ENCODE measurements around the gene HTT-AS.
"Not testable (repeated sequence)": the region's sequence is repeated elsewhere in the genome, so short reads cannot be mapped to it uniquely, and the experiment has no call there.

The HTT-AS gene

DNA sequence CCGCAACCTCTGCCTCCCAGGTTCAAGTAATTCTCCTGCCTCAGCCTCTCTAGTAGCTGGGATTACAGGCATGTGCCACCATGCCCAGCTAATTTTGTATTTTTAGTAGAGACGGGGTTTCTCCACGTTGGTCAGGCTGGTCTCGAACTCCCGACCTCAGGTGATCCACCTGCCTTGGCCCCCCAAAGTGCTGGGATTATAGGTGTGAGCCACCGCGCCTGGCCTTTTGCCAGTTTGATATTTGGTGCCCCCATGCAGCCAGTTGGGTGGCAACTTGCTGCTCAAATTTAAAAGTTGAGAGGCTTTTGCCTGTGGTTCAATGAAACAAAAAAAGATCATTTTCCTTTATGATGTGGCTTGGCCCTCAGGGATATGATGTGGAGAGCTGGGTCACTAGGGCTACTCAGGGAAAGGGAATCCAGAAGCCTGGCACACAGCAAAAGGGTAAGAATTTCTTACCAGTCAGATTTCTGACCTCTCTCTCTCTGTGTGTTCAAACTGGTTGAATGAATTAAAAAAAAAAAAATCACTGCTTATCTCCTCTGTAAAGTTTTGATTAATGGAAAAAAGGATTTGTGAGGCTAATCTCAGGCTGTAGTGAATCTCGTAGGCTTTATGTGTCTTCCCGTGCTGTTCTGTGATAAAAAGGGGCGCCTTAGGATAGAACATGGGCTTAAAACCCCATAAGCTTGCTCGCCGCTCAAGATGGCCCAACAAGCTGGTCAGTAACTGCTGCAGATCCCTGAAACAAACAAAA lies 23.0 kb downstream of the HTT-AS start:
- not testable (repeated sequence) for DNase-seq

DNA sequence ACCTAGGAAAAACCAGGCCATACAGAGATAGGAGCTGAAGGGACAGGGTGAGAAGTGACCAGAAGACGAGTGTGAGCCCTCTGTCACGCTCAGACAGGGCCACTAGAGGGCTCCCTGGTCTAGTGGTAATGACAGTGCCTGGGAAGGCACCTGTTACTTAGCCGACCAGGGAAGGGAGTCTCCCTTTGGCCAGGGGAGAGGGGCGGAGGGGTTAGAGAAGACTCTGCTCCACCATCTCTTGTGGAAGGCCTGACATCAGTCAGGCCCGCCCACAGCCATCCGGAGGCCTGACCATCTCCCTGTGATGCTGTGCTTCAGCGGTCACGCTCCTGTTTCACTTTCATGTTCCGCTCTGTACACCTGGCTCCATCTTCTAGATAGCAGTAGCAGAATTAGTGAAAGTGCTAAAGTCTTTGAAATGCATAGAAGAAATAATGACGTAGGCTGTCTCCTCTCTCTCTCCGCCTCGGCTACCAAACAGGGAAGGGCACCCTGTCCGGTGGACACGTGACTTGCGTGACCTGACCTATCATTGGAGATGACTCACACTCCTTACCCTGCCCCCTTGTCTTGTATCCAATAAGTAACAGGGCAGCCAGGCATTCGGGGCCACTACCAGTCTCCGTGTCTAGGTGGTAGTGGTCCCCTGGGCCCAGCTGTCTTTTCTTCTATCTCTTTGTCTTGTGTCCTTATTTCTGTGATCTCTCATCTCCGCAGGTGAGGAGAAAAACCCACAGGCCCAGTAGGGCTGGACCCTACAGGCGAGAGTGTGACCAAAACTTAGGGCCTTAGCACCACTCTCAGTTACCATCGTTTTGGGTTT lies 26.7 kb downstream of the HTT-AS start:
- peak; percentile 3 for DNase-seq

DNA sequence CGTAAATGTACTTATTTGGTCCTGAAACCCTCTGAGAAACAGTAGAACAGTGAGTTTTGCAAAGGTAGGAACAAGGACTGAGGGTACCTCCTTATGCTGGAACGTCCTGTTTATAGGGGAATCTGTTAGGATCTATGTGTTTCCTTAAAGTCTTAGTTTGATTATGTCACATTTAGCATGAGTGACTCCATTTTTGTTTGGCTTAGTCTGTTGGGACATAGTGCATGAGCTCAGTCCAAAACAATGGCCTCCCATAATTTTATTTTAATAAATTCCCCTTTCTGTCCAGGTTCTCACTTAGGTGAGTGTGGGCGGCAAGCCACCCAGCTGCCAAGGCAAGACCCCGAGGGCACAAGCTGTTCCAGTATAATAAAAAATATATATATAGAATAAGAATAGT lies 27.7 kb downstream of the HTT-AS start:
- DNase-seq = no peak

DNA sequence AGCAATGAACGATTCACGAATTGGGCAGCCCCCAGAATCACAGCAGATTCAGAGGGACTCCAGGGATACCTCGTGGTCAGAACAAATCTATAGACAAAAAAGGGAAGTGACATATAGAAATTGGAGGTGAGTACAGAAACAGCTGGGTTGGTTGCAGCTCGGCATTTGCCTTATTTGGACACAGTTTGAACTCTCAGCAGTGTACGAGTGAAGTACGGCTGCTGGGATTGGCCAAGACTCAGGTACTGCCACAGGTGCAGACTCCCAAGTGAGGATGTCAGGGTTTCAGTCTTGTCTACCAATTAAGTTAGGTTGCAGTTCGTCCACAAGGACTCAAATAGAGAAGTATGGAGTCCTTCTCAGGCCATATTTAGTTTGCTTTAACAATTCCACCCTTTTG lies 28.2 kb downstream of the HTT-AS start:
- DNase-seq = no peak

DNA sequence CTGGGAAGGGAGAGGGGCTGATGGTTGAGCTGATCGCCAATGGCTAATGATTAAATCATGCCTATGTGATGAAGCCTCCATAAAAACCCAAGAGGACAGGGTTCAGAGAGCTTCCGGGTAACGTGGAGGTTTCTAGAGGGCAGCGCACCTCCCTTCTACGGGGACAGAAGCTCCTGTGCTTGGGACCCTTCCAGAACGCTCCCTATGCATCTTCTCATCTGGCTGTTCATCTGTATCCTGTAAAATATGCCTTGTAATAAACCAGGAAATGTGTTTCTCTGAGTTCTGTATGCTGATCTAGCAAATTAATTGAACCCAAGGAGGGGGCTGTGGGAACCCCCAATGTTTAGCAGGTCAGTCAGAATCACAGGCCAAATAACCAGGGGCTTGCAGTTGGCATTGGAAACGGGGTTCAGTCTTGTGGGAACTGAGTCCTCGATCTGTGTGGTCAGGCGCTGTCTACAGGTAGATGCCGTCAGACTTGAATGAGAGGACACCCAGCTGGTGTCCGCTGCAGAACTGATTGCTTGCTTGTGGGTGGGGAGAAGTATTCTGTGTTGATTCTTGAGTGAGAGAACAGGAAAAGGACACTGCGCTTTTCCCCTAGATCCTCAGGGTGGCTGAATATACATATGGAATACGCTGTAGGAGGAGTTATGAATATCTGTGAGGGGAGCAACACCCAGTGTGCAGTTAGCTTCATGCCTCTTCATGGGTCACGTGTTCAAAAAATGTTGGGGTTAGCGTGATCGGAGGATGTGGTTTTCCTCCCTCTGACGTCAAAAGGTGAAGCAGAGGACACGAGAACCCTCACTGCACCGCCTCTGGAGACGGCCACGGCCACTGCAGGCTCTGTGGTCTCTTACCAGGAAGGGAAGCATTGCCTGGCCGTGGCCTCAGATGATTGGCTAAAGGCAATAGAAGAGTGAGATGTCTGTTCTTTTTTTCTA lies 29.2 kb downstream of the HTT-AS start:
- DNase-seq = no peak

DNA sequence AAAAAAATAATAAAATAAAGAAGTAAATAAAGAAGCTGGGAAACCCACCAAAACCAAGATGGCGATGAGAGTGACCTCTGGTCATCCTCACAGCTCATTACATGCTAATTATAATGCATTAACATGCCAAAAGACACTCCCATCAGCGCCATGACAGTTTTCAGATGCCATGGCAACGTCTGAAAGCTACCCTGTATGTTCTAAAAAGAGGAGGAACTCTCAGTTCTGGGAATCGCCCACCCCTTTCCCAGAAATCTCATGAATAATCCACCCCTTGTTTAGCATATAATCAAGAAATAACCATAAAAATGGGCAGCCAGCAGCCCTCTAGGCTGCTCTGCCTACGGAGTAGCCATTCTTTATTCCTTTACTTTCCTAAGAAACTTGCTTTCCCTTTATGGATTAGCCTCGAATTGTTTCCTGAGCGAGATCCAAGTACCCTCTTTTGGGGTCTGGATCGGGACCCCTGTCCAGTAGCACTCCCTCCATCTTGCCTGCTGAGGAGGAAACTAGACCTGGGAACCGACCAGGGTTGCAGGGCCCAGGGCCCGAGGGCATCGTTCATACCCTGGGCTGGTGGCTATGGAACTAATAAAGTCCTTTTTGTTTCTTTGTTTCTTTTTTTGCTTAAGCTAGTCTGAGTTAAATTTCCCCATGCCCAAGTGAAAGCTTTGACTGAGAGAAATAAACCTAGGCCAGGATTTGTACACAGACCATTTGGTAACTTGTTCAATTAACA lies 30.9 kb downstream of the HTT-AS start:
- DNase-seq = no peak

DNA sequence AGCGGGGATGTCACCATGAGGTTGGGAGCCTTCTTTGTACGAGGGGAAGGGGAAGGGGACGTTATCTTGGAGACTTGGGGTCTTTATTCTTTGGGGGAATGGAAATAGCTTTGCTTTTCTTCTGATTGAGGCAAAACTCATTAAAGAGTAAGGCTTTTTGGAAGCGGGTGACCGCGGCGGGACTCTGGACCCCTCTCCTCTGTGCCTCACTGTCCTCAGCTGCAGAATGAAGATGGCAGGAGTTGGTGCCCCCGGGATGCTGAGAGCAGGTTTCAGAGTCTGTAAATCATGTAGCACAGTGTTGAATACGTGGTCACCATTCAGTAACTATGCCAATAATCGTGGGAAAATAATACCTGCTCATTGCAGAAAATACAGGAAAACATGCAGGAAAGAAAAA lies 32.1 kb downstream of the HTT-AS start:
- no peak for DNase-seq

DNA sequence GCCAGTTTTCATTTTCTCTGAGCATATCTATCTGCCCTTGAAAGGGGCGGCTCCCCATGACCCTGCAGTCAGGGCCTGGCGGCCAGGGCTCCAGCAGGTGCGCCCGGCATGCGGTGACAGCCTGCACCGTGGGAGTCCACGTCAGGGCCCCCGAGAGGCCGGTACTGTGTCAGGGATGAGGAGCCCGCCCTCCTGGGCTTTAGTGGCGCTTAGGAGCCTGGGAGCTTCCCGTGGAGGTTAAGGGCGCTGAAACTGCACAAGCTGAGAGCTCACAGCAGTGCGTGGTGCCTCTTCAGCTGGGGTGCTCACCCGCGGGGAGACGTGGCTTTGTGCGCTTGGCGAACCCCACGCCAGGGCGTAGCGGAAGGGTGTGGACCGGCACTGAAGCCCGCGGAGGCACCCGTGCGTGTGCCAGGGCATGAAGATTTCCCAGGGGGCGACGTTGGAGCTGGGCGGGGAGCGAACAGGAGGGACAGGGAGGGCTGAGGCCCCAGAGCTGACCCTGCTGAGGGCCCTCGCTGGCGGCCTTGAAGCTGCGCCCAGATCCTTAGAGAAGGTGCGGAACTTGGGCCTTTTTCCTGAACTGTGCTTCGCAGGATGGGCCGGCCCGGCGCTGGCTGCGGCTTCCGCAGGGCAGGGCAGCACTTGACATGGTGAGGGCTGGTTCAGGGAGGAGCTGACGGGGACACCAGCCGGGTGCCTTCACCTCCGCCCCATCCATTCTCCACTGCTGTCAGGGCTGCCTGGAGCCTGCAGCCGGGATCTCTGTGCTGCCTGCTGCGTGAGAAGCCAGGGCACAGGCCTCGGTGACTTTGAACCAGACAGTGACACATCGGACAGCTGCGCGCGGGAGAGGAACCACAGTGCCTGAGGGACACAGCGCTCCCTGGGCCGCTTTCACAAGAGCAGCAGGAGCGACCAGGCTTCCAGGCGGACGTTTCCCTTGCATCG lies 32.9 kb downstream of the HTT-AS start:
- DNase-seq = peak; percentile 3

DNA sequence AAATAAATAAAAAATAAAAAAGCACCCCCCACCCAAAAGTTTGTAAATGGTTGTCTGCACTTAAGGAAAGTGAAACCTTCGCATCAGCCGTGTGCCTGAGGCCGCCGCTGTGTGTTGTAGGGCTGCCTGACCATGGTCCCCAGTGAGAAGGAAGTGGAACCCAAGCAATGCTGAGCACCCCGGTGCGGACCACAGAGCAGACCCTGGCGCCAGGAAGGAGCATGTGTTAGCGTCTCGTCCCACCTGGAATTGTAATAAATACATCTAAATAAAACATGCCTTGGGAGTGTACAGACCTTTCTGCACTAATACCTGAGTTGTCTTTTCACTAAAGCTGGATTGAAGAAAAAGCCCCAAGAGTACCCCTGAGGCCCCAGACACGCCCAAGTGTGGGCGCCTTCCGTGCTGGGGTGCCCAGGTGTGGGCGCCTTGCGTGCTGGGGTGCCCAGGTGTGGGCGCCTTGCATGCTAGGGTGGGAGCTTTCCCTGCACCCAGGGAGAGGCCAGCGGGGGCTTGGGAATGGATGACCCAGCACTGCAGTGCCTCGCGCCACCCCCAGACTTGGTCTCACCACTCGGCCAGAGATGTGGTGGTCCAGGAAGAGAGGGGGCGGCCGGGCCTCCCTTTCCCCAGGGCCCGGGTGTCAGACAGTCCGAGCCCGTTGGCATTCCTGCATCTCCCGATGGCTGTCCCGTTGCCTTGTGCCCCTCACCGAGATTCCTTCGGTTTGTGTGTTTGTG lies 33.7 kb downstream of the HTT-AS start:
- no peak for DNase-seq

DNA sequence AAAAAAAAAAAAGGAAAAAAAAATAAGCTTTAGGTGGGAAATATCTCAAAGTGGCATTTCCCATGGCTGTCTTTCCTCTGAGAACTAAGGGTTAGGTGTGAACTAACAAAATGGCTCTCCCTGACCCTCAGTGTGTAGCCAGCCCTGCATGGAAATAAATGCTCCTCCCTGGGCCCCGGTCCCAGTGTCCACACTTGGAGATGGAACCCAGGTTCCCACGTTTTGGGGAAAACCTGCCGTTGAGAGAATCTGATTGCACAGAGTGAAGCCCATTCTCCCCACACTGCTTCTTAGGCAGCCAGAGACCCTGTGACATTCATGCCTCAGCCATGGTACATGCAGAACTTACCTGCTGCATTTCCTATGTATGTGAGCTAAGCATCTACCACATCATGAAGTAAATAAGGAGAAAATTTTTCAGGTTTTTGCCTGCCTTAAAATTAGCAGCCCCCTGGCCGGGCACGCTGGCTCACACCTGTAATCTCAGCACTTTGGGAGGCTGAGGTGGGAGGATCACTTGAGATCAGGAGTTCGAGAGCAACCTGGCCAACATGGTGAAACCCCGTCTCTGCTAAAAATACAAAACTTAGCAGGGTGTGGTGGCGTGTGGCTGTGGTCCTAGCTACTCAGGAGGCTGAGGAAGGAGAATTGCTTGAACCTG lies 34.5 kb downstream of the HTT-AS start:
- no peak for DNase-seq

DNA sequence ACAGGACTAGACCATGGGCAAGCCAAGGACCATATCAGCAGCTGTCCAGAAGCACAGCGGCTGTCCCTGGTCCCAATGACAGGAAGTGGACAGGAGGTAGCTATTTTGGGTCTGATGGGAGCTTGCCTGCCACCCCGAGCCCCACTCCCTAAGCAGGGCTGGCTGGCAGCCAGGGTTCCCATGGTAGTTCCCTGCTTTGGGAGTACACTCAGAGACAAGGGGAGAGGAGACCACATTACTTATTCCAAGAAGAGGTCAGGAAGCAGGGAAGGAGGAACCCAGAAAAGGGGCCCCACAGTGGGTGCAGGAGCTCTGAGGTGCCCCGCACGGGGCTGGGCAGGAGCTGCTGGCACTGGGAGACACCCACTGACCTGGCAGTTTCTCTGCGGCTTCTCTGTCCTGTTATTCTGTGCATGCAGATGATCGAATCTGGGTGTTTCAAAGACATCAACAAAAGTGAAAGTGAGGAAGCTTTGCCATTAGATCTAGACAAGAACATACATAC lies 36.3 kb downstream of the HTT-AS start:
- DNase-seq = no peak

DNA sequence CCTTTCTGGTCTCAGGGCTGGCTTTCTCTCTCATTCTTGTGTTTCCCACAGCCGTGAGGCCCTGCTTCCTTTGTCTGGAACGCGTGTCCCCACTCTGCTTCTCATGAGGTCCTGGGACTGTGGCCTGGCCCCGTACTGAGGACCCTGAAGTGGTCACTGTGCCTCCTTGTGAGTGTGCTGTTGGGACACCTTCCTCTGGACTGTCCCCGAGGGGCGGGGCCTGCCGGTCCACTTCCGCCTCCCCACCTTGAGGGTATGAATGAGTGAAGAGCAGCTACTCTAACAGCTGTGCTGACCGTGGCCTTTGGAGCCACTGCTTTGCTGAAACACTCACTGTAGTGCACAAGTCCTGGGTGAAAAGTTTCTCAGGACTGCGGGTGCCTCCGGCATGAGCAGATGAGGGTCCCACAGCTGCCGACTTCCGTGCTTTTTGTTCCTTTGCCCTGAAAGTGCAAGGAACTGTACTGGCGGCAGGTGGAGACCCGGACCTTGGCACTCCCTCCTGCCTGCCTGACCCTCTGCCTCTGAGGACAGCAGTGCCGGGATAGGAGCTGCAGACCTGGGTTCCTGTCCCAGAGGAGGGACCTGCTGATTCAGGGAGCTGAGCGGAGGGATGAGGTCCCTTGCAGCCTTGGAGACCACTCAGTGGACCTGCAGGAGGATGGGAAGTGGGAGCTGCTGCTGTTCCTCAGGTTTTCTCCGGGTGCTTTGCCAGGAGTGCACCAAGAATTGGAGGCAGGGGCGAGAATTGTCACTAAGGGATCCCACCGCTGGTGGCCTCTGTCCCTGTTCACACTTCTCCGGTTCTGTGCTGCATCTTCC lies 38.0 kb downstream of the HTT-AS start:
- no peak for DNase-seq

DNA sequence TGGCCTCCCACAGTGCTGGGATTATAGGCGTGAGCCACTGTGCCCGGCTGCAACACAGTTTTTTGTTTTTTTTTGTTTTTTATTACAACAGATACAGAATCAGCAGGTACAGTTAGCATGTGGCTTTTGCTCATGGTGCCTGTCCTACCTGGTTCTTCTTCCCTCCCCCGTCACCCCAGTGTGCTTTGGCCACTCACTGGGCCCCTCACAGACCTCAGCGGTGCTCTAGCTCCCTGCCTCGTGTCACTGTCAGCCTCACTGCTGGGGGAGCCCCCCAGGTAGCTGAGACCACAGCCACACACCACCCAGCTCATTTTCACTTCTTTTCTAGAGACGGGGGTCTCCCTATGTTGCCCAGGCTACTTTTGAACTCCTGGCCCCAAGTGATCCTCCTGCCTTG lies 38.7 kb downstream of the HTT-AS start:
- no peak for DNase-seq

DNA sequence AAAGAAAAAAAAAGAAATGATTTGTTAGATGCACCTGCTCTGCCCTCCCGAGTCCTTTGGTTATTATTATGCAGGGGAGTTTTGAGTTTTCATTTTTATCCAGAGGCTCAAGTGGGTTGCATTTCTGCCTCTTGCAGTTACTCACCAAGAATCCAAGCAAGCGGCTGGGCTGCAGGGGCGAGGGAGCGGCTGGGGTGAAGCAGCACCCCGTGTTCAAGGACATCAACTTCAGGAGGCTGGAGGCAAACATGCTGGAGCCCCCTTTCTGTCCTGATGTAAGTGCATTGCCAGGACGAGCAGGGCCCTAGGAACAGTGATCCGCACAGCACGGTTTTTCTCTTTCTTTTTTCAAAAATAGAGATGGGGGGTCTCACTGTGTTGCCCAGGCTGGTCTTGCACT lies 39.1 kb downstream of the HTT-AS start:
- DNase-seq = no peak

DNA sequence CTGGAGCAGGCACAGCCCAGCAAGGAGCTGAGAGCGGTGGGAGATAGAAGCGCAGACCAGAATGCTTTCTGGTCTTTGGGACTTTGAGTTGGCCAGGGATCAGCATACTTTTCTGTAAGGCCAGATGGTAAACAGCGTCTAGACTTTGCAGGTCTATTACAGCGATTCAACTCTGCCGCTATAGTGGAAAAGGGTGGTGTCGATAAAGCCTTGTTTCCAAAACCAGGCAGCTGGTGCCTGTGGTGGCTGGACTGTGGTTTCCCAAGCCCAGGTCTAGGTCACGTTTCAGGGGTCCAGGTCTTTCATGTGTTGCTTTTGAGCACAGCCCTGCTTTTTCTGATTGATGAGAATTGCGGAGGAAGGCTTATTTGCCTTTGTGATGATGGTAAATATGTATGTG lies 40.1 kb downstream of the HTT-AS start:
- DNase-seq = no peak

DNA sequence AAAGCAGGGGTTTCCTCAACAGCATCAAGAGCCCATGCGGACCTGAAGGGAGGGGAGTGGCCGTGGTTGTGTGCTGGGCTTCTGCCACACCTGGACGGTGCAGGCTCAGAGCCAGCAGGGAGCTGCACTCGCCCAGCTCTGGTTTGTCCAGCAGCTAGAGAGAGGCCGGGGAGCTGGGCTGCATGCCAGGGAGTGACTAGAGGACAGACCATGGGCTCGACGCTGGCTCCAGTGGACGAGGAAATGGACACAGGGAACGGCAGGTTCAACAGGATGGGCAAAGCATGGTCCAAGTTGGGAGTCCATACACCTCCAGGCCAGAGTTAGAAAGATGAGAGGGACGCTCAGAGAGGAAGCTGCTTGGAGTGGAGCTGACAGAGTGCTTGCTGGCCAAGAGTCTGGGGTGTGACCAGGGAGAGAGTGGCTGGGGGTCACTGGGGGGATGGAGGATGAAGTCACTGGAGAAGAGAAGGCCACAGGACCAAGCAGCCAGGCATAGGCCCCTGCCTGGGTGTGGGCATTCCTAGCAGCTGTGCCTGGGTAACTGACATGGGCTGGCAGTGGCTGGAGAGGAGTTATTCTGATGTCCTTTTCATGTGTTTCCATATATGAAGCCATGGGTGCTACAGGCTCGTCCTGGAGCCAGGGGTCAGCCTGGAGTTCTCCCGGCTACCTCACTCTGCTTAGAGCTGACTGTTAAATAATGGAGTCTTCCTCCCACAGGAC lies 42.8 kb downstream of the HTT-AS start:
- no peak for DNase-seq

DNA sequence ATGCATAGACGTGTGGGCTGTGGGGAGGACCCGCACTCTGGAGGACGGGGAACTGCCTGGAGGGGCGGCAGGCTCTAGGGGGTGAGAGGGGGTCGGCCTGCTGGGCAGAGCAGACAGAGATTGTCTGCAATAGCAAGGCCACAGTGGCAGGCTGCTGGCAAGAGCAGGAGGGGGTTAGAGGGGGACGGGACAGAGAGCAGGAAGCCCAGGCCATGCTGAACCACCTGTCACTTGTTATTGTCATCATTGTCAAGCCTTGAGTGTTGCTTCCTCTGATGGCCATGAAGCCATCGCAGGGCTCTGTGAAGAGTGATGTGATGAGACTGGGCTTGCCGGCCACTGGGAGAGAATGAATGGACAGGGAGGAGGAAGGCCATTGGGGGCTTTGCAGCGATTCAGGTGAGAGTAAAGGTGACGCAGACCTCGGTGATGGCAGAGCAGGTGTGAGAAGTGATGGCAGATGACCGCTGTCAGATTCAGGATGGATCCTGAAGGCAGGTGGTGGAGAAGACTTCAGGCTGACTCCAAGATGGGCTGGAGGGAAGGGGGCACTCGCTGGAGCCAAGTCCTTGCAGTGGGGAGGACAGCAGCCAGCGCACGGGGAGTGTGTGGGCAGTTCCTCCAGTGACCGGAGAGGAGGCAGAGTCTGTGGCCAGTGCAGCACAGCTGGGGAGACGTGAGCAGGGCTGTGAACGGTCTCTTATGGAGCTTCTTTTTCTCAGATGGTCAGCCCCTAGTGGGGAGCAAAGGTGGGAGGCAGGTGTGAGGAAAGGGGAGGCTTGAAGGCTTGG lies 43.6 kb downstream of the HTT-AS start:
- no peak for DNase-seq
